ENCODE results near the gene HOXD13. TPM values are rescaled to one million over a fixed set of nuclear protein-coding genes. Genes with fewer than 3 reads are reported as not detected.
A peak's percentile ranks its signal among the peaks of the same experiment; 100 is the strongest.

Gene HOXD13
- total RNA-seq, result not detected
- polyA plus RNA-seq, result not detected
- not detected for total RNA-seq

DNA sequence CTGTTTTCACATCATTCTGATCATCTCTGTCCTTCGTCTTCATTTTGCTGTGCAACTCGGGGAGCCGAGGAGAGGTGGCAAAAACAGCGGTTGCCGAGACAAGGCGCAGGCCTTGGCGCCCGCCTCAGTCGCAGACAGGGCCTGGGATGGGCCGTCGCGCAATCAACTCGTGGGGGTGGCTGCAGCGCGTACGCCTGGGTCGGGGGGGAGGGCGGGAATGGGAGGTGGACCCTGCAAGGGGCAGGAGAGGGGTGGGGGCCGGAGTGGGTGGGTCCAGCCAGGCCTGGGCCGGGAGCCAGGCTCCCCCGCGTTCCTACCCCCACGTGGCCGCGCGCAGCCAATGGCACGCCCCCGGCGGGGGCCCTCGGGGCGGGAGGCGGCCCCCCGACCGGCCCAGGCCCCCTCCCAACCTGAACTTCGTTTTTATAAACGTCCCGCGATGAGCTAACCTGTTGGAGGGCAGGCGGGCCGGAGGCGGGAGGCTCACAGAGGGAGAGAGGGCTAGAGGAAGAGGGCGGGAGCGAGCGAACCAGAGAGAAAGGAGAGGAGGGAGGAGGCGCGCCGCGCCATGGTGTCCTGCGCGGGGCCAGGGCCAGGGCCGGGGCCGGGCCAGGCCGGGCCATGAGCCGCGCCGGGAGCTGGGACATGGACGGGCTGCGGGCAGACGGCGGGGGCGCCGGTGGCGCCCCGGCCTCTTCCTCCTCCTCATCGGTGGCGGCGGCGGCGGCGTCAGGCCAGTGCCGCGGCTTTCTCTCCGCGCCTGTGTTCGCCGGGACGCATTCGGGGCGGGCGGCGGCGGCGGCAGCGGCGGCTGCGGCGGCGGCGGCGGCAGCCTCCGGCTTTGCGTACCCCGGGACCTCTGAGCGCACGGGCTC lies at the start of gene HOXD13:
HOXD13 (plus strand) TSS at position 452 of the 875 bp plus-strand sequence; CDS start at position 622, 170 bp downstream.
- H3K27me3 ChIP-seq (ENCODE audit: control insufficient read depth in 2 of 2, insufficient read depth in 2 of 2, low read length in 2 of 2), result peaks cover 48 to 81% of the 10 kb centered on the region in 2 donors
- H3K36me3 ChIP-seq (ENCODE audit: control insufficient read depth in 2 of 3, insufficient read depth in 3 of 3, low read length in 3 of 3), result no peaks in the 10 kb centered on the region
- Mint-ChIP-seq H3K36me3 (peaks cover 0 to 13% (median 5%) of the 10 kb centered on the region in 5 donors), H3K9me3 (peaks cover 0 to 61% (median 21%) of the 10 kb centered on the region in 11 donors), H3K4me1 (peaks cover 18 to 48% (median 34%) of the 10 kb centered on the region in 7 donors), H3K27me3 (peaks cover 83 to 92% (median 90%) of the 10 kb centered on the region in 5 donors), H3K27ac (peak within 1 kb of the TSS in 7 of 9 donors; percentile 50 to 81 (median 71)), H3K4me3 (peak within 1 kb of the TSS; percentile 34 to 72 (median 62))
- H3K4me1 ChIP-seq (ENCODE audit: control insufficient read depth in 2 of 2, insufficient read depth in 2 of 2, low read length in 2 of 2), result peaks cover 13 to 18% of the 10 kb centered on the region in 2 donors
- CTCF ChIA-PET, result no interaction called here
- H3K4me3 ChIP-seq (ENCODE audit: low read length), result no peak within 1 kb of the TSS
- POLR2A ChIA-PET, result no interaction called here
- no peak within 1 kb of the TSS for H3K27ac ChIP-seq (ENCODE audit: low read depth, low read length)
- ATAC-seq (no peak), DNase-seq (no peak)
- peaks cover 0 to 4% (median 0%) of the 10 kb centered on the region in 3 experiments for H3K9me3 ChIP-seq (ENCODE audit: control insufficient read depth in 2 of 3, low read length in 3 of 3)
- intact Hi-C loops (cut with micrococcal nuclease), result no loop called here

DNA sequence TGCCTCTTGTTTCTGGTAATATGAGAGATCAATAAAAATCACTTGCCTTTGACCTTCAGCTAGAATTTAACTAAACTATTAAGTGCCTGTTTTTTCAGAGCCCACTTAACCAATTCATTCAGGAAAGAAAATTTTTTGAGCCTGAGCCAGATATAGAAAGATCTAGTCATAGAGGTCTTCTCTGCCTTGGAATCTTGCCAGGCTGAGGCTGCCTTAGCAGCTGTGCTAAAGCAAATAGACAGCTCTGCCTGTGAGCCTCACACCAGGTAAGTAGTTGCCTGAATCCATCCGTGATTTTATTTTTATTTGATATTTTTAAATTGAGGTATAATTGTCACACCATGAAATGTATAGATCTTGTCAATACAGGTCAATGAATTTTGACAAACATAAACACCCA lies 36.1 kb upstream of the HOXD13 start:
- no peaks in the 10 kb centered on the region for H3K27me3 ChIP-seq (ENCODE audit: control insufficient read depth in 2 of 2, insufficient read depth in 2 of 2, low read length in 2 of 2)
- H3K36me3 Mint-ChIP-seq, result no peaks in the 10 kb centered on the region
- CTCF ChIA-PET, result no interaction called here
- no peak for DNase-seq
- no peak overlapping the region for H3K27ac ChIP-seq (ENCODE audit: low read depth, low read length)
- no peak overlapping the region for H3K4me3 Mint-ChIP-seq
- no peak for ATAC-seq
- H3K4me1 Mint-ChIP-seq, result no peaks in the 10 kb centered on the region
- no peak overlapping the region for H3K27ac Mint-ChIP-seq
- H3K9me3 Mint-ChIP-seq, result peaks cover 0 to 2% (median 0%) of the 10 kb centered on the region in 11 donors
- no peak overlapping the region for H3K4me3 ChIP-seq (ENCODE audit: low read length)
- H3K27me3 Mint-ChIP-seq, result peaks cover 41 to 64% (median 58%) of the 10 kb centered on the region in 5 donors
- H3K36me3 ChIP-seq (ENCODE audit: control insufficient read depth in 2 of 3, insufficient read depth in 3 of 3, low read length in 3 of 3), result no peaks in the 10 kb centered on the region
- no peaks in the 10 kb centered on the region for H3K4me1 ChIP-seq (ENCODE audit: control insufficient read depth in 2 of 2, insufficient read depth in 2 of 2, low read length in 2 of 2)
- POLR2A ChIA-PET, result no interaction called here
- H3K9me3 ChIP-seq (ENCODE audit: control insufficient read depth in 2 of 3, low read length in 3 of 3), result no peaks in the 10 kb centered on the region
- intact Hi-C loops (cut with micrococcal nuclease), result no loop called here

DNA sequence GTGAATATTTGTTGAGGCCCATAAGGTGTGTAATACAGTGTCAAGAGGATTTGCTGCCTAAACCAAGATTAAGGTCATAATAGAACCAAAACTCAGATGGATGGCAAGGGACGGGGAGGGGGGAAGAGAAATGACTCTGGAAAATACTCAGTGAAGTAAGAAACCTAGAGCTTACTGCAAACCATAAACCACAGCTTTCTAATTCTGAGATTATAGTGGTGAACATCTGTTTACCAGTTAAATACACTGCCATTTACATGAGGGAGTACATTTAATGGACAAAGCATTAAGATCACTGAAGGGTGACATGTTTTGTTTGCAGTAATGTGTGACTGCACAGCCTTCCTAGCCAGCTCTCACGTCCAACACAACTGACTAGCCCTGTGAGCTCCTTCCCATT lies 28.6 kb upstream of the HOXD13 start:
- ChIA-PET POLR2A (no interaction called here), CTCF (no interaction called here)
- Histone ChIP-seq H3K36me3 (ENCODE audit: control insufficient read depth in 2 of 3, insufficient read depth in 3 of 3, low read length in 3 of 3) (no peaks in the 10 kb centered on the region), H3K4me3 (ENCODE audit: low read length) (no peak overlapping the region), H3K9me3 (ENCODE audit: control insufficient read depth in 2 of 3, low read length in 3 of 3) (no peaks in the 10 kb centered on the region), H3K27me3 (ENCODE audit: control insufficient read depth in 2 of 2, insufficient read depth in 2 of 2, low read length in 2 of 2) (peaks cover 2 to 8% of the 10 kb centered on the region in 2 donors), H3K27ac (ENCODE audit: low read depth, low read length) (no peak overlapping the region), H3K4me1 (ENCODE audit: control insufficient read depth in 2 of 2, insufficient read depth in 2 of 2, low read length in 2 of 2) (no peaks in the 10 kb centered on the region)
- H3K9me3 Mint-ChIP-seq, result peaks cover 0 to 6% (median 0%) of the 10 kb centered on the region in 11 donors
- no peak for DNase-seq
- peaks cover 0 to 22% (median 10%) of the 10 kb centered on the region in 7 donors for H3K4me1 Mint-ChIP-seq
- ATAC-seq, result no peak
- H3K4me3 Mint-ChIP-seq, result no peak overlapping the region
- no peak overlapping the region for H3K27ac Mint-ChIP-seq
- intact Hi-C loops (cut with micrococcal nuclease), result no loop called here
- no peaks in the 10 kb centered on the region for H3K36me3 Mint-ChIP-seq
- peaks cover 63 to 83% (median 74%) of the 10 kb centered on the region in 5 donors for H3K27me3 Mint-ChIP-seq

DNA sequence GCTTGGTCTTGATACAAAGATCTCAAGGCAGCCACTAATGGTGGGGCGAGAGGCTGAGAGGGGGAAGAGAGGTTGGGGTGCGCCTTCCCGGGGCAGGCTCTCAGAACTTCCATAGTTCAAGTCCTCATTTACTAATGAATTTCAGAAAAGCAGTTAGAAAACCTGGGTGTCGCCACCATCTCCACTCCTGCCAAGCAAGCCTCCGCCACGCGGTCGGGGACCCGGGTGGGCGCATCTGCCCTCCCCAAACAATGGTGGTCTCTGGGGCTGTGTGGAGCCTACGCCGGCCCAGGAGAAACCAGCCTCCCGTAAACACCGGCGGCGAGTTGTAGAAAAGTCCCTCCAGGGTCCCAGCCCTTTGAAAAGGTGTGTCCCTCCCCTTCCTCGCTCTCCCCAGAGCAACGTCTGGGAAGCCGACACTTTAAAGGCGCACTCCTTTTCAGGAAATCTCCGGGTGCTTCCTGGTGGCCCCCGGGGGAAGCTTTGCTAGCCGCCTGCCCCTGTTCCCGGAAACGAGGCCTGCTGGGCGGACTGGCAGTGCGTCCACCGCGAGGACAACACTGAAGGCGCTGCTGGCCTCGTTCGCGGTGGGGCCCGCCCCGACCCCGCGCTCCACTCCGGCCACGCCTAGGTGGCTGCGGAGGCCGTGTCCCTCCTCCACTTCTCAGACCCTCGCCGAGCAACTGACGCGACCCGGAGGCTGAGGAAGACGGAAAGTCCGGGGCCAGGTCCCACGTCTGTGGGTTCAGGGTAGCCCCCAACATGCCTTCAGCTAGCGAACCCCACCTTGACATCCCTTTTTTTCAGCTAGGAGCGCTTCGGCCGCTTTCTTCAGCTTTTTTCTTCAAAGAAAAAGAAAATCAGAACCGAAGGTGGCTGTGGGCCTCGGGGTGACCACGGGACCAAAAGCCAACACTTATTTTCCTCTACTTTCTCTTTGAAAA lies 25.6 kb upstream of the HOXD13 start:
- Mint-ChIP-seq H3K36me3 (no peaks in the 10 kb centered on the region), H3K4me3 (peak overlapping the region in 4 of 10 donors; percentile 14 to 52 (median 37)), H3K27ac (no peak overlapping the region), H3K4me1 (peaks cover 0 to 22% (median 10%) of the 10 kb centered on the region in 7 donors), H3K27me3 (peaks cover 83 to 90% (median 87%) of the 10 kb centered on the region in 5 donors), H3K9me3 (peaks cover 0 to 7% (median 0%) of the 10 kb centered on the region in 11 donors)
- Histone ChIP-seq H3K36me3 (ENCODE audit: control insufficient read depth in 2 of 3, insufficient read depth in 3 of 3, low read length in 3 of 3) (no peaks in the 10 kb centered on the region), H3K4me3 (ENCODE audit: low read length) (no peak overlapping the region), H3K27ac (ENCODE audit: low read depth, low read length) (no peak overlapping the region), H3K9me3 (ENCODE audit: control insufficient read depth in 2 of 3, low read length in 3 of 3) (no peaks in the 10 kb centered on the region), H3K4me1 (ENCODE audit: control insufficient read depth in 2 of 2, insufficient read depth in 2 of 2, low read length in 2 of 2) (no peaks in the 10 kb centered on the region), H3K27me3 (ENCODE audit: control insufficient read depth in 2 of 2, insufficient read depth in 2 of 2, low read length in 2 of 2) (peaks cover 10 to 15% of the 10 kb centered on the region in 2 donors)
- CTCF ChIA-PET, result no interaction called here
- no peak for ATAC-seq
- POLR2A ChIA-PET, result no interaction called here
- no peak for DNase-seq
- intact Hi-C loops (cut with micrococcal nuclease), result no loop called here

DNA sequence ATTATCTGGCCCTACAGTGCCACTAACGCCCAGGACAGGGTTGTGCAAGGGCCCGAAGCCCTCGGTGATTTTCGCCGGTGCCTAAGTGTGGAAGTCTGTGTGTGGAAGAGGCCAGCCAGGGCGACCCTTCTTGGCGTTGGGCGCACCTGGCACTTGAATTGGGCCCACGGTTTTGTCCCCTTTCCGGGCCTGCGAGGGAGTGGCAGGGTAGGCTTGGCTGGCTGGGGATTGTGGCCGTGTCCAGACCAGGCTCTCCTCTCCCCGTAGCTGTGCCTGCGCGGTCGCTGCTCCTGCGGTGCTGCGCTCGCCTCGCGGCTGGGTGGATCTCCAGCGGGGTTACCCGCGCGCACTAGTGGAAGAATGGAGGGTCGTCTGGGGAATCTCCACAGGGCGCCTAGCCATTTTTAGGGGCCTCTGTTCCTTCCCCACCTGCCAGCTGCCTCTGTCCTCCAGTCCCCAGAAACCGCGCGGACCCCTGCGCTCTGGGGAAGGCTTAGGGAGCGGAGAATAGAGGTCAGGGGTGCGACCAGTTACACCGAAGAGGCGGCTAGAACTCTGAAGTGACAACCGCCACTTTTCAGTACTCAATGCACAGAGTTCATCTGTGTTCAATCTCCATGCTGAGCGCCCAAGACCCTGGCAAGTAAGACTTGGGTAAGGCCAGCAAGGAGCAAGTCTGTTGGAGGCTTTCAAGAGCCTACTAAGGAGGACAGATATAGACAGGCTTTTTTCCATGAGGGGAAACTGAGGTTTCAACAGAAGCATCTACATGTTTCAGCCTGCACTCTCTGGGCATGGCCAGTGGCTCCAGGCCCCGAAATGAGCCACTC lies 24.7 kb upstream of the HOXD13 start:
- CTCF ChIA-PET, result no interaction called here
- Histone ChIP-seq H3K4me1 (ENCODE audit: control insufficient read depth in 2 of 2, insufficient read depth in 2 of 2, low read length in 2 of 2) (no peaks in the 10 kb centered on the region), H3K4me3 (ENCODE audit: low read length) (no peak overlapping the region), H3K27me3 (ENCODE audit: control insufficient read depth in 2 of 2, insufficient read depth in 2 of 2, low read length in 2 of 2) (peaks cover 17 to 18% of the 10 kb centered on the region in 2 donors), H3K36me3 (ENCODE audit: control insufficient read depth in 2 of 3, insufficient read depth in 3 of 3, low read length in 3 of 3) (no peaks in the 10 kb centered on the region), H3K27ac (ENCODE audit: low read depth, low read length) (no peak overlapping the region), H3K9me3 (ENCODE audit: control insufficient read depth in 2 of 3, low read length in 3 of 3) (no peaks in the 10 kb centered on the region)
- Mint-ChIP-seq H3K36me3 (no peaks in the 10 kb centered on the region), H3K27me3 (peaks cover 82 to 89% (median 86%) of the 10 kb centered on the region in 5 donors), H3K4me1 (peaks cover 0 to 22% (median 12%) of the 10 kb centered on the region in 7 donors), H3K9me3 (peaks cover 0 to 7% (median 0%) of the 10 kb centered on the region in 11 donors), H3K27ac (no peak overlapping the region), H3K4me3 (peak overlapping the region in 5 of 10 donors; percentile 12 to 52 (median 32))
- POLR2A ChIA-PET, result no interaction called here
- intact Hi-C loops (cut with micrococcal nuclease), result no loop called here
- DNase-seq, result no peak
- no peak for ATAC-seq

DNA sequence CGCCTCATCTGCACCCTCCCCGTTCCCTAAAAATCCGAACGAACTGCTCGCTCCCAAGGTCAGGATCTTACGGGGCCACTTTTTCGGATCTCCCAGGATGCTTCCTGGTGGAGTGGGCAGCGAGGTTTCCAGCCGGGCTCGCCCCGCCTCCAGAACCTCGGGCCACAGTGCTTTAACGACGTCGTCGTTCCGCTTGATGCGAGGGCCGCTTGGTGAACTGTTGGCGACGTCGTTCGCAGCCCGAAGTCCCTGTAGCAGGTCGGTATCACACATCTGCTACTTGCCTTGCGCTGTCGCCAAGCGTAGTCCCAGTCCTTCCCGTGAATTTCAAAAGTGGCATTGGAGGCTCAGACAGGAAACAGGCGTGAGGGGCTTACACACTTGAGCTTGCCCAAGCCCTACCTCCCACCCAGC lies 24.1 kb upstream of the HOXD13 start:
- ATAC-seq (no peak), DNase-seq (no peak)
- CTCF ChIA-PET, result no interaction called here
- Mint-ChIP-seq H3K4me3 (peak overlapping the region in 1 of 10 donors; percentile 20), H3K27ac (no peak overlapping the region), H3K27me3 (peaks cover 84 to 94% (median 88%) of the 10 kb centered on the region in 5 donors), H3K36me3 (peaks cover 0 to under 1% (median 0%) of the 10 kb centered on the region in 5 donors), H3K9me3 (peaks cover 0 to 8% (median 0%) of the 10 kb centered on the region in 11 donors), H3K4me1 (peaks cover 0 to 22% (median 13%) of the 10 kb centered on the region in 7 donors)
- H3K36me3 ChIP-seq (ENCODE audit: control insufficient read depth in 2 of 3, insufficient read depth in 3 of 3, low read length in 3 of 3), result no peaks in the 10 kb centered on the region
- no peak overlapping the region for H3K27ac ChIP-seq (ENCODE audit: low read depth, low read length)
- no peaks in the 10 kb centered on the region for H3K4me1 ChIP-seq (ENCODE audit: control insufficient read depth in 2 of 2, insufficient read depth in 2 of 2, low read length in 2 of 2)
- H3K4me3 ChIP-seq (ENCODE audit: low read length), result no peak overlapping the region
- H3K9me3 ChIP-seq (ENCODE audit: control insufficient read depth in 2 of 3, low read length in 3 of 3), result no peaks in the 10 kb centered on the region
- intact Hi-C loops (cut with micrococcal nuclease), result no loop called here
- H3K27me3 ChIP-seq (ENCODE audit: control insufficient read depth in 2 of 2, insufficient read depth in 2 of 2, low read length in 2 of 2), result peaks cover 20 to 22% of the 10 kb centered on the region in 2 donors
- POLR2A ChIA-PET, result no interaction called here
